HG03469 (cell line): Measurements from ENCODE around the gene MTA2.
"Not testable (repeated sequence)": the region's sequence is repeated elsewhere in the genome, so short reads cannot be mapped to it uniquely, and the experiment has no call there.

Experiments
- ATAC-seq: cut with Tn5 transposase; IDR thresholded peaks from one replicate; pipeline ENCODE4 v1.9.1; 2021; ENCODE audit warnings: mild to moderate bottlenecking, moderate library complexity, moderate number of reproducible peaks; ENCODE audit not compliant: unreplicated experiment

MTA2 gene

GRCh38 chr11:62592989-62593421 lies 8.7 kb downstream of the MTA2 start:
- ATAC-seq, result no peak

- ATAC-seq, result no peak
Observed at GRCh38 chr11:62592146-62592815, 9.4 kb downstream of the MTA2 start.

GRCh38 chr11:62591448-62592145 lies 10.1 kb downstream of the MTA2 start, which contains the start of gene TUT1:
TUT1 (minus strand) TSS chr11:62591523; CDS start chr11:62591485, 38 bp downstream.
- peak; percentile 70 for ATAC-seq

GRCh38 chr11:62588966-62589637 lies 12.6 kb downstream of the MTA2 start:
- no peak for ATAC-seq

- ATAC-seq, result not testable (repeated sequence)
Observed at GRCh38 chr11:62585356-62585755, 16.3 kb downstream of the MTA2 start.

GRCh38 chr11:62581735-62582134 lies 19.9 kb downstream of the MTA2 start:
- not testable (repeated sequence) for ATAC-seq

- ATAC-seq, result no peak
Observed at GRCh38 chr11:62580959-62581715, 20.5 kb downstream of the MTA2 start.

GRCh38 chr11:62579252-62579651 lies 22.4 kb downstream of the MTA2 start:
- no peak for ATAC-seq

GRCh38 chr11:62578541-62578940 lies 23.1 kb downstream of the MTA2 start:
- ATAC-seq, result no peak

GRCh38 chr11:62577046-62577714 lies 24.5 kb downstream of the MTA2 start:
- no peak for ATAC-seq

- ATAC-seq, result no peak
Observed at GRCh38 chr11:62575837-62576236, 25.8 kb downstream of the MTA2 start.

GRCh38 chr11:62575156-62575555 lies 26.5 kb downstream of the MTA2 start:
- ATAC-seq, result no peak

- ATAC-seq, result peak; percentile 1
Observed at GRCh38 chr11:62574363-62575071, 27.1 kb downstream of the MTA2 start.

GRCh38 chr11:62573592-62574362 lies 27.9 kb downstream of the MTA2 start, which contains the start of gene EEF1G:
EEF1G (minus strand) TSS chr11:62573891; CDS start chr11:62573842, 49 bp downstream.
- peak; percentile 72 for ATAC-seq

- ATAC-seq, result no peak
Observed at GRCh38 chr11:62573006-62573591, 28.6 kb downstream of the MTA2 start.

GRCh38 chr11:62572431-62572830 lies 29.2 kb downstream of the MTA2 start:
- no peak for ATAC-seq

- not testable (repeated sequence) for ATAC-seq
Observed at GRCh38 chr11:62571493-62571892, 30.2 kb downstream of the MTA2 start.

GRCh38 chr11:62570903-62571302 lies 30.8 kb downstream of the MTA2 start:
- not testable (repeated sequence) for ATAC-seq

- no peak for ATAC-seq
Observed at GRCh38 chr11:62569611-62570010, 32.1 kb downstream of the MTA2 start.
